ENCODE results near the gene IRAK1. TPM values are rescaled to one million over a fixed set of nuclear protein-coding genes. Genes with fewer than 3 reads are reported as not detected.
A peak's percentile ranks its signal among the peaks of the same experiment; 100 is the strongest.

IRAK1 gene
- total RNA-seq, 1 donor from 2014 or later, result 96.9 TPM

DNA sequence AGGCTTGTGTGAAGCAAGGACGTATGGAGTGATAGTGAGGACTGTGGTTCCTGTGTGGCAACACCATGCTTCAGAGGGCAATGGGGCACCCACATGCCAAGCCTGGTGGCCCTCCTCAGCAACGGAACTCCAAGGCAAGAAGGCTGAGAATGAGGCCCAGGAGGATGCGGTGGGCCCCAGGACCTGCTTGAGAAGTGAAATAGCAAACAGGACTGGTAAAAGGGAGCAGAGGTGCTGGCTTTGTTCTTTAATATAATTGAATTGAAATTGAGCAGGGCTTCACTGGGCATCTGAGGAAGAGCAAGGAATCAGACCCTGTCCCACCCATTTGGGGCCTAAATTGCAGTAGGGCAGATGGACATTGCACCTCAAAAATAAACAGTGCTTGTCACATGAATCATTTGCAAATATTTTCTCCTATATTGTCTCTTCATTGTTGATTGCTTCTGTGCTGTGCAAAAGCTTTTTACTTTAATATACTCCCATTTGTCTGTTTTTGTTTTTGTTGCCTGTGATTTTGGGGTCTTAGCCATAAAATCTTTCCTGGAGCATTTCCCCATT, 44.9 kb downstream of the IRAK1 start:
- DNase-seq (ENCODE audit: low spot score, unreplicated experiment), result no peak
- TF ChIP-seq, protein P1, sequence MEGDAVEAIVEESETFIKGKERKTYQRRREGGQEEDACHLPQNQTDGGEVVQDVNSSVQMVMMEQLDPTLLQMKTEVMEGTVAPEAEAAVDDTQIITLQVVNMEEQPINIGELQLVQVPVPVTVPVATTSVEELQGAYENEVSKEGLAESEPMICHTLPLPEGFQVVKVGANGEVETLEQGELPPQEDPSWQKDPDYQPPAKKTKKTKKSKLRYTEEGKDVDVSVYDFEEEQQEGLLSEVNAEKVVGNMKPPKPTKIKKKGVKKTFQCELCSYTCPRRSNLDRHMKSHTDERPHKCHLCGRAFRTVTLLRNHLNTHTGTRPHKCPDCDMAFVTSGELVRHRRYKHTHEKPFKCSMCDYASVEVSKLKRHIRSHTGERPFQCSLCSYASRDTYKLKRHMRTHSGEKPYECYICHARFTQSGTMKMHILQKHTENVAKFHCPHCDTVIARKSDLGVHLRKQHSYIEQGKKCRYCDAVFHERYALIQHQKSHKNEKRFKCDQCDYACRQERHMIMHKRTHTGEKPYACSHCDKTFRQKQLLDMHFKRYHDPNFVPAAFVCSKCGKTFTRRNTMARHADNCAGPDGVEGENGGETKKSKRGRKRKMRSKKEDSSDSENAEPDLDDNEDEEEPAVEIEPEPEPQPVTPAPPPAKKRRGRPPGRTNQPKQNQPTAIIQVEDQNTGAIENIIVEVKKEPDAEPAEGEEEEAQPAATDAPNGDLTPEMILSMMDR (IDR thresholded peaks at IDR 0.05; ENCODE audit: unreplicated experiment), result no peak
- Mint-ChIP-seq H3K4me1 (ENCODE audit: low read depth) (peaks cover 16% of the 10 kb centered on the region), H3K27ac (peak overlapping the region; percentile 98), H3K9me3 (ENCODE audit: low read depth) (no peaks in the 10 kb centered on the region), H3K27me3 (no peaks in the 10 kb centered on the region), H3K36me3 (ENCODE audit: insufficient read depth) (peaks cover 1% of the 10 kb centered on the region), H3K4me3 (ENCODE audit: low read depth) (no peak overlapping the region)

DNA sequence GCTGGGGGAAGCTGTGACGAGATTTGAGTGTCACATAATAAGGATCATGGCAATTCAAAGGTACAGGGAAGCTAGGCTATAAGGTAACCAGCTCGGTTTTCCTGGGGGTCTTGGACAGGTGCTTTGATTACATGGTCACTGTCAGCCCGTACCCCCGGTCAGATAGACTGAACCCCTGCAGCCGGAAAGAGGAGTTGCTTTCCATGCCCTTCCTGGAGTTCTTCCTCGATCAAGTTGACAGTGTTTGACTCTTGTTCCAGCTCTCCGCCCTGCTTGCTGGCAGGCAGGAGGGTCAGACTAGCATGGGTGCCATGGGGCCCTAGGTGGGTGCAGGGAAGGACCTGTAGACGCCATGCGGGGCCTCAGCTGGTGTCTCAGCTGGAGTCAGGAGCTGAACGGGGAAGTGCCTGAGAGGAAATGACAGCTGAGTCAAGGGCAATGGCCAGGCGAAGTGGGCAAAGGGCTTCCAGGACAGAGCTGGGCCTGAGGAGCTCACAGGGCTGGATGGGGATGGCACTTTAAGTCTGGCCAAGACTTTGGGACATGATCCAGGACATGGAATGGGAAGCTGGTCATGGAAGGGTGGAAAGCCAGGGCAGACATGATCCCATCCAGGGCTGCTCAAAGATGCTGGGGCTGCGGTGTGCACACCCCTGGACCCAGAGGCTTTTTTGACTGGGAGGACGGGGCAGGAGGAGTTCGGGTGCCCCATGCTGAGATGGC, 45.5 kb downstream of the IRAK1 start:
- Mint-ChIP-seq H3K9me3 (ENCODE audit: low read depth) (no peaks in the 10 kb centered on the region), H3K4me3 (ENCODE audit: low read depth) (peak overlapping the region; percentile 92), H3K27ac (peak overlapping the region; percentile 98), H3K4me1 (ENCODE audit: low read depth) (peaks cover 21% of the 10 kb centered on the region), H3K27me3 (no peaks in the 10 kb centered on the region), H3K36me3 (ENCODE audit: insufficient read depth) (peaks cover 1% of the 10 kb centered on the region)
- DNase-seq (ENCODE audit: low spot score, unreplicated experiment), result no peak
- TF ChIP-seq, protein P1 (IDR thresholded peaks at IDR 0.05; ENCODE audit: unreplicated experiment), result no peak

DNA sequence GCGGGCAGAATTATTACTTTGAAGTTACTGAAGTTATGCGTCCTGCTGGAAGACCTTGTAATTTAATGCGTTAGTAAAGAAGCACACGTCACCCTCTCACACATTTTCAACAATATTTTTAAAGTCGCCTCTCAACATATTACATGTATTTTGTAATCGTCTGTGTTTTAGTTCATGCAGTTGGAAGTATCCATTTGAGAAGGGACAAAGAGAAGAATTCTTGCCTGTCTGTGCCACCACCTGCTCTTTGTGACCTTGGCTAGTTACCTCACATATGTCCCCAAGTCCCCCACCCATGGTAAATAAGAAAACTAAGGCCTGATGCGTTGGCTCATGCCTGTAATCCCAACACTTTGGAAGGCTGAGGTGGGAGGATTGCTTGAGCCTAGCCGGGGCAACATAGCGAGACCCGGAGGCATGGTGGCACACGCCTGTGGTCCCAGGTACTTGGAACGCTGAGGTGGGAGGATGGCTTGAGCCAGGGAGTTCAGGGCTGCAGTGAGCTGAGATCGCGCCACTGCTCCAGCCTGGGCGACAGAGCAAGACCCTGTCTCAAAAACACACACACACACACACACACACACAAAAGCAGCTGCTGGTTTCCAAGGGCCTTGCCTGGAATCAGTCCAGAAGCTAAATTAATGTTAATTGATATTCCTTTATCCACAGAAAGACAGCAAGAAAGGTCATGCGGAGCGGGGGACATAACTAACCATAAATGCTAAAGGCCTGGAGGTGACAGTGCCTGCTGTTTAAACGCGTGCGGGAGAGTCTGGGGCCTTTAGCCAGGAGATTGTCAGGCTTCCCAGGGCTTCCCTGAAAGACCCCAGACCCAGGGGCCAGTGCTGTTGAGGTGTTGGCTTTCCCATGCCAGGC, 46.3 kb downstream of the IRAK1 start:
- peaks cover 24% of the 10 kb centered on the region for H3K4me1 Mint-ChIP-seq (ENCODE audit: low read depth)
- peak overlapping the region; percentile 98 for H3K27ac Mint-ChIP-seq
- peak overlapping the region; percentile 92 for H3K4me3 Mint-ChIP-seq (ENCODE audit: low read depth)
- no peak for DNase-seq (ENCODE audit: low spot score, unreplicated experiment)
- H3K36me3 Mint-ChIP-seq (ENCODE audit: insufficient read depth), result peaks cover 1% of the 10 kb centered on the region
- TF ChIP-seq, protein P1 (IDR thresholded peaks at IDR 0.05; ENCODE audit: unreplicated experiment), result no peak
- H3K9me3 Mint-ChIP-seq (ENCODE audit: low read depth), result no peaks in the 10 kb centered on the region
- no peaks in the 10 kb centered on the region for H3K27me3 Mint-ChIP-seq

DNA sequence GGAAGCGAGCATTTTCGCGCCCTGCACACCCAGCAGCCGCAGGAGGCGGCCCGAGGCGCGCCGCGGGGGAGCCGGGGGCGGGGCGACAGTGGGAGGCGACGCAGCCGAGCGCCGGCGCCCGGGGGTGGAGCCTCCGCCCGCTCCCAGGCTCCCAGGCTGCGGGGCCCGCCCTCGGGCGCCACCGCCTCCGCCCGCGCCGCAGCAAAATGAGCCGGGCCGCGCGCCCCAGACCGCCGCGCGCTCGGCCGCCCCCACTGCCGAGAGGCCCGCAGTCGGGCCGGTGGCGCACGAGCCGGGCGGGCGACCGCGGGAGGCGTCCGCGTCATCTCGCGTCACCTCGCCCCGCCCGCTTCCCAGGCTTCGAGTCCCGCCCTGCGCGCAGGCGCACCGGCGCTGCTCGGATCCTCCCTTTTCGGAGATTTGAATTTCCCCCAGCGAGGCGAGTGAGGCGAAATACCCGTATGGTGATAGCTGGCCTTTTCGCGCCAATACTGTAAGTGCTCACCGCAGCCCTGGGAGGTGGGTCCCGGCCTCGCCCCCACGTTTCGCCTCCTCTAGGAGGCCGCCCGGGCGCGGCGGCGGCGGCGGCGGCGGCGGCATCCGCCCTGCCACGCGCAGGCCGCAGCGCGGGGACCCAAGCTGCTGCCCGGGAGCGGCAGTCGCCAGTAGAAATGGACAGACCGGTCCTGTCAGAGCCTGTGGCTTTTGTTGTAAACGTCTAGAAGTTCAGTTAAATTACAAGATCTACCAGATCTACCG, 47.2 kb downstream of the IRAK1 start, which contains the start of gene TMEM187:
TMEM187 (plus strand) TSS at position 387 of the 759 bp plus-strand sequence. CDS start 9,309 bp downstream, outside the sequence.
- Mint-ChIP-seq H3K27me3 (no peaks in the 10 kb centered on the region), H3K36me3 (ENCODE audit: insufficient read depth) (peaks cover 1% of the 10 kb centered on the region), H3K4me1 (ENCODE audit: low read depth) (peaks cover 32% of the 10 kb centered on the region), H3K27ac (peak within 1 kb of the TSS; percentile 100), H3K9me3 (ENCODE audit: low read depth) (no peaks in the 10 kb centered on the region), H3K4me3 (ENCODE audit: low read depth) (peak within 1 kb of the TSS; percentile 100)
- TF ChIP-seq, protein P1 (IDR thresholded peaks at IDR 0.05; ENCODE audit: unreplicated experiment), result no peak
- DNase-seq (ENCODE audit: low spot score, unreplicated experiment), result peak; percentile 85
